Measurements from ENCODE around the gene TMPRSS13.

DNA sequence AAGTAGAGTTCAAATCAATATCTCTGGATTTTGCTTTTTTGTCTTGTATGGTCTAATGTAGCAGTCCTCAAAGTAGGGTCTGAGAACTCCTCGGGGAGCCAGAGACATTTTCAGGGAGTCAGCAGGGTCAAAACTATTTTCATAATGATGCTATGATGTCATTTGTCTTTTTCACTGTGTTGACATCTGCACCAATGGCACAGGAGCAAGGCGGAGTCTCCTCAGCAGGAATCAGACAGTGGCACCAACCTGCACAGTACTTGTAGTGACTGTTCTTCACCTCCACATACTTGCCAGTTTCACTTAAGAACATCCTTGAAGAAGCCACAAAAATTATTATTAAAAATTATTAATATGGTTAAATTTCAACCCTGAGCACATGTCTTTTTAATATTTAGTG, 37.8 kb downstream of the TMPRSS13 start:
- TF ChIP-seq EZH2phosphoT487 (IDR thresholded peaks at IDR 0.05; ENCODE audit: insufficient read depth, low read depth) (no peak), EZH2 (IDR thresholded peaks at IDR 0.05; ENCODE audit: insufficient read depth, poor library complexity, severe bottlenecking) (no peak)
